HG03060 (cell line): ENCODE results near the gene UBE2E2.

Experiments used
- ATAC-seq: cut with Tn5 transposase; IDR thresholded peaks from one replicate; pipeline ENCODE4 v1.9.1; 2021; ENCODE audit warnings: low read depth, moderate number of reproducible peaks; ENCODE audit not compliant: unreplicated experiment

The UBE2E2 gene

GRCh38 chr3:23376516-23377248 is 173.6 kb downstream of the UBE2E2 start:
- no peak for ATAC-seq

- no peak for ATAC-seq
Observed at GRCh38 chr3:23377928-23378672, 175.0 kb downstream of the UBE2E2 start.

GRCh38 chr3:23383875-23384274 is 180.7 kb downstream of the UBE2E2 start:
- no peak for ATAC-seq

GRCh38 chr3:23385327-23385726 is 182.2 kb downstream of the UBE2E2 start:
- no peak for ATAC-seq

GRCh38 chr3:23387286-23387918 is 184.3 kb downstream of the UBE2E2 start:
- ATAC-seq = no peak

DNA sequence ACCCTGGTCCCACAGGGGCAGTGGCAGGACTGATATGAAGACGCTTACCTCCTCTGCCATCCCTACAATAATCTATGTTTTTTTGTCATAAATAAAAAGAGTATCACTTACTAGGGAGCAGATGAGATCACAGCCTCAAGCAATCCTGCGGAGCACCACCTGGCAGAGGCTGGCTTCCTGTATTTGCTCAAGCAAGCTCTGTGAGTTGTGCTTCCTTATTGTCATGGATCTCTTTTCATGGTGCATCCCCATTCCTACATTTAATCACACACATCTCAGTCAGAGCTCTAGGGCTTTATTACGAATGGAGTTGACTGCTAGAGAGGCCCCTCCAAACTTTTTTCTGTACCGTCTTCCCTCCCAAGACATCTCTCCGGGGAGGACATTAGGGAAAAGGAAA is 186.0 kb downstream of the UBE2E2 start:
- ATAC-seq = no peak

GRCh38 chr3:23389686-23390085 is 186.6 kb downstream of the UBE2E2 start:
- no peak for ATAC-seq

DNA sequence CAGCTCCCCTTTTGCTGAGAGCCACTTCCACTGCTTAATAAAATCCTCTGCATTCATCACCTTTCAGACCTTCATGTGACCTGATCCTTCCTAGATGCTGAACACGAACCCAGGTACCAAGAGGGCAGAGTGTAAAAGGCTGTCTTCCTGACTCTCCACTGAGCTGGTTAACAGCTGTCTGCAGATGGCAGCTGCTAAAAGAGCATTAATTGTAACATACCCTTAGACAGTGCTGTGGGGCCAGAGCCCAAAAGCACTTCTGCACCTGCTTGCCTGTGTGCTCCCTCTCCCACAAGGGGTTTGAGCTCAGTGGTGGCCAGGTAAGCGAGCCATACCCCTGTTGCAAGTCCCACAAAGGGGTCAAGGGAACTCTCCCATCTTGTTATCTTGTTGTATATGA is 187.3 kb downstream of the UBE2E2 start:
- ATAC-seq = no peak

GRCh38 chr3:23390989-23391553 is 187.9 kb downstream of the UBE2E2 start:
- no peak for ATAC-seq

DNA sequence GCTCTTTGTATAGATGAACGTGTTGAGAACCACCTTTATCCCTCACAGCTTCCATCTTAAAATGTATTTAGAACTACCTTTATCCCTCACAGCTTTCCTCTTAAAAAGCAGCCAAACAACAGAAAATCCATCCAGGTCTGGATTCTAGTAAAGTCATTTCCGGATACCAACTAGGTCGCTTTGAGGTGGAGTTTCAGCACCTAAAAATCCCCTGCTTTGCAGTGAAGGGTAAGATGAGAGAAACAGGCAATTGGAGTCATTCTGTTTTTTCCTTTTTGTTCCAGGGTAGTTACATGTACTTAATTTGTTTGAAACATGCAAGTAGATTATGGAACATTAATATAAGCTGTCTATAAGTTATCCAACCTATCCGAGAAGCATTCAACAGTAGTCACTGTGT is 192.0 kb downstream of the UBE2E2 start:
- no peak for ATAC-seq

- no peak for ATAC-seq
Observed at GRCh38 chr3:23396746-23397145, 193.6 kb downstream of the UBE2E2 start.

DNA sequence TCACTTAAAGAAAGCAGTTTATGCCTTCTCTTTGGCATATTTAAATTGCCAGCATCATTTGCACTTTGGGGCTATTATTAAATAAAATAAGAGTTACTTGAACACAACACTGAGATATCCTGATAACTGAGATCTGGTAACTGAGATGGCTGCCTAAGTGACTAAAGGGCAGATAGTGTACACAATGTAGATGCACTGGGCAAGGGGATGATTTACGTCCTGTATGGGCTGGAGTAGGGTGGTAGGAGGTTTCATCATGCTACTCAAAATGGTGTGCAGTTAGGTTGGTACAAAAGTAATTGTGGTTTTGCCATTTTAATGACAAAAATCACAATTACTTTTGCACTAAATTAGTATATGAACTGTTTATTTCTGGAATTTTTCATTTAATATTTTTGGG is 196.1 kb downstream of the UBE2E2 start:
- ATAC-seq = no peak

DNA sequence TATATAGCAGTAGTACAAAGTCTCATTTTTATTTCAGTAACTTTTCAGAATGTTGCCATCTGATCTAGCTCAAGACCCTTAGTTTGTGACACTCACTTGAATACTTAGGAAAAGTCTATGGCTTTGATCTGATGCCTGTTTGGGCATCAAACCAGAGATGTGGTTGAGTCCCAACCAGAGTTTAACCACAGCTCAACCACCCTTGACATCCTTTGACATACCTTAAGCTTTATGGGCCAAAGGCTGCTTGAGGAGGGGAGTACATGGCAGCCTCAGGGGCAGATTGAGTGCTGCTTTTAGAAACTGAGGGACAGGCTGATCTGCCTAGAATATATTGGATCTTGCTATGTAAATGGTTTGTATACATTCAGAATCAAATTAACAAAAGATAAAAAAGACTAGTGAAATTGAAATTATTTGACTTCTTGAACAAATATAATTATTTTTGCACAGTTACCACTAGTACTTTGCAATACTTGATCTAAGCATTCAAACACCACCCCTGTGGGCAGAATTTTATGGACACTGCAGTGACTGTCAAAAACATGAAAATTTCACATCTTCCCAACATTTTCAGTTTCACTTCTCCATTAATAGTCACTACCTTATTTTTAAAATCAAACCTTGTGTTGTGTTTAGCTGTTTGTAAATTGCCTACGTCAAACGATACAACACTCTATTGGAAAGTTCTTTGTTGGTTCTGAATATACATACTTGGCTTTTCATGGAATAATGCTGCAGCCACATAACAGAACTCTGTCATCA is 199.8 kb downstream of the UBE2E2 start:
- peak; percentile 33 for ATAC-seq

- no peak for ATAC-seq
Observed at GRCh38 chr3:23404246-23404645, 201.1 kb downstream of the UBE2E2 start.

- peak; percentile 38 for ATAC-seq
Observed at GRCh38 chr3:23405081-23405480, 202.0 kb downstream of the UBE2E2 start.

DNA sequence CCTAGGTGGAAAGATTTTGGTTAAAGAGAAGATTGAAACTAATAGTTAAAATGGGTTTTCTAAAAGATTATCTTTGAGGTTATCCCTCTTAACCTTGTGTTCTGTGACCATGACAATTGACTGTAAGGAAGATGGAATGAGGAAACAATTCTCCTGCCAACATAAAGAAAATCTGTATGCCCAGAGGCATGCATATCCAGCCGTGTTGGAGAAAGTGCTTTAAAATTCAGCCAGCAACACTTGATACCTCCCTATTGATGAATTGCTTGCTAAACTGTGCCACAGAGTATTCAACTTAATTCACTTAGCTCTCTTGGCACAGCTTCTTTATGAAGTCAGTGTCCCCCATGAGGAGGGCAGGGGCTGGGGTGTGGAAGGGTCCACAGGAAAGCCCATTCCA is 203.5 kb downstream of the UBE2E2 start:
- no peak for ATAC-seq

DNA sequence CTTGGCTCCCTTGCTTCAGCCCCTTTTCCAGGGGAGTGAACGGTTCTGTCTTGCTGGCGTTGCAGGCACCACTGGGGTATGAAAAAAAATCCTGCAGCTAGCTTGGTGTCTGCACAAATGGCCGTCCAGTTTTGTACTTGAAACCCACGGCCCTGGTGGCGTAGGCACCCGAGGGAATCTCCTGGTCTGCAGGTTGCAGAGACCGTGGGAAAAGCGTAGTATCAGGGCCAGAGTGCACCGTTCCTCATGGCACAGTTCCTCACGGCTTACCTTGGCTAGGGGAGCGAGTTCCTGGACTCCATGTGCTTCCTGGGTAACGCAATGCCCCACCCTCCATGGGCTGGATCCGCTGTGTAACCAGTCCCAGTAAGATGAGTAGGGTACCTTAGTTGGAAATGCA is 214.9 kb downstream of the UBE2E2 start:
- no peak for ATAC-seq

- no peak for ATAC-seq
Observed at GRCh38 chr3:23421811-23422516, 218.8 kb downstream of the UBE2E2 start.

GRCh38 chr3:23422517-23422851 is 219.4 kb downstream of the UBE2E2 start:
- ATAC-seq = peak; percentile 83

DNA sequence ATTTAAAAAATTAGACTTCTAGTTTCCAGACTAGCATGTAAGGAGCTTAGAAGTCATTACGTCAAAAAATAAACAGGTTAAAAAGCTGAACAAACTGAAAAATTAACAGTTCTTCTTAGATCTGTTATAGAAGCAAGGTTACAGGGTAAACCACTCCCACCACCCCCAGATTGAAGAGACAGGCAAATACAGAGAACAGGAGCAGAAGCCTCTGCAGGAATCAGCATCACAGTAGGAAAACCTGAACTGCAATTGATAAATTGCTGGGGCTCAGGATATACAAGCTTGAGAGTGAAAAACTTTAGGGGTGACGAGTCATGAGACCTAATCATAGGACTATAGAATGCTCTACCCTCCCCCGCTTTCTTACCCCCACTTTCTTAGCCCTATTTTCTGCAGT is 222.3 kb downstream of the UBE2E2 start:
- ATAC-seq = no peak
